ENCODE data around the gene MOGAT1. TPM values are rescaled to one million over a fixed set of nuclear protein-coding genes. Genes with fewer than 3 reads are reported as not detected.

Gene MOGAT1
- polyA plus RNA-seq, 1 of the 3 experiments (the other 2 are of a cell fraction), result not detected

Other genes with a start within 250 kb of the MOGAT1 start
- gene SGPP2, start 247.1 kb upstream of the MOGAT1 start, polyA plus RNA-seq (2012; rRNA removed), result 0.03 TPM in 2 replicates
- gene FARSB, start 15.6 kb upstream of the MOGAT1 start, polyA plus RNA-seq (2012; rRNA removed), result 15.4 and 19.1 TPM in 2 replicates
- 15.7 and 25.2 TPM in 2 replicates for gene ACSL3, start 189.4 kb downstream of the MOGAT1 start, polyA plus RNA-seq (2012; rRNA removed)

All from SK-N-SH (cell line).